HepG2 (cell line): ENCODE results near the gene MGAT1. TPM values are rescaled to one million over a fixed set of nuclear protein-coding genes. Genes with fewer than 3 reads are reported as not detected.
A peak's percentile ranks its signal among the peaks of the same experiment; 100 is the strongest.

ENCODE experiments used
- AHR ChIP-seq: IDR thresholded peaks from 2 replicates; pipeline ENCODE4 v1.6.1; 2018; ENCODE audit warnings: missing genetic modification reagents, missing compliant biosample characterization
- BCL6 ChIP-seq: IDR thresholded peaks from 2 replicates; pipeline ENCODE4 v1.6.1; 2016; ENCODE audit warnings: missing genetic modification reagents, missing compliant biosample characterization
- GABPA ChIP-seq, 2 experiments: IDR thresholded peaks; 2 replicates each; pipeline ENCODE4 v1.6.1; 2011 to 2016; ENCODE audit warnings: low read depth in 2 of 2, low read length in 1 of 2, missing biosample characterization in 1 of 2, missing genetic modification characterization in 1 of 2
- GLI4 ChIP-seq: sonication (generic); formaldehyde crosslinking; IDR thresholded peaks from 2 replicates; pipeline ENCODE4 v1.5.1; 2020; ENCODE audit warnings: missing genetic modification reagents, mild to moderate bottlenecking, moderate library complexity, borderline replicate concordance
- MEF2D ChIP-seq: sonication (generic); formaldehyde crosslinking; IDR thresholded peaks from 2 replicates; pipeline ENCODE4 v1.5.1; 2020; ENCODE audit warnings: mild to moderate bottlenecking, missing genetic modification reagents
- NFKB2 ChIP-seq: sonication (generic); formaldehyde crosslinking; IDR thresholded peaks from 2 replicates; pipeline ENCODE4 v1.4.0; 2020; ENCODE audit warnings: missing genetic modification reagents, borderline replicate concordance
- POLR2A ChIP-seq, 2 experiments: IDR thresholded peaks; 2 replicates each; pipeline ENCODE4 v1.6.1; 2011; ENCODE audit warnings: low read depth in 2 of 2, low read length in 2 of 2, mild to moderate bottlenecking in 1 of 2, moderate library complexity in 1 of 2; ENCODE audit not compliant: insufficient read depth in 1 of 2
- RBFOX2 ChIP-seq: fragments of 200-400 bp; formaldehyde crosslinking; IDR thresholded peaks from 2 replicates; pipeline ENCODE4 v1.6.1; 2017; ENCODE audit warnings: low read depth, mild to moderate bottlenecking, low read length
- SP140L ChIP-seq: sonication (generic); formaldehyde crosslinking; IDR thresholded peaks from 2 replicates; pipeline ENCODE4 v1.4.0; 2020; ENCODE audit warnings: missing genetic modification reagents, borderline replicate concordance
- U2AF2 ChIP-seq: fragments of 200-400 bp; formaldehyde crosslinking; IDR thresholded peaks from 2 replicates; pipeline ENCODE4 v1.6.1; 2017; ENCODE audit warnings: low read depth, mild to moderate bottlenecking, low read length
- ZC3H4 ChIP-seq: sonication (generic); formaldehyde crosslinking; IDR thresholded peaks from 2 replicates; pipeline ENCODE4 v1.4.0; 2020; ENCODE audit warnings: missing genetic modification reagents, borderline replicate concordance
- ZNF10 ChIP-seq: sonication (generic); formaldehyde crosslinking; IDR thresholded peaks from 2 replicates; pipeline ENCODE4 v1.4.0; 2020; ENCODE audit warnings: mild to moderate bottlenecking, low read depth, missing genetic modification reagents, borderline replicate concordance
- ZNF263 ChIP-seq: sonication (generic); formaldehyde crosslinking; IDR thresholded peaks from 2 replicates; pipeline ENCODE4 v1.4.0; 2020; ENCODE audit warnings: missing genetic modification reagents
- ZNF333 ChIP-seq: sonication (generic); formaldehyde crosslinking; IDR thresholded peaks from 2 replicates; pipeline ENCODE4 v1.4.0; 2020; ENCODE audit warnings: mild to moderate bottlenecking, missing genetic modification reagents, borderline replicate concordance
- ZNF737 ChIP-seq: sonication (generic); formaldehyde crosslinking; IDR thresholded peaks from 2 replicates; pipeline ENCODE4 v1.5.0; 2020; ENCODE audit warnings: missing genetic modification reagents, mild to moderate bottlenecking, borderline replicate concordance
- ZNF782 ChIP-seq: sonication (generic); formaldehyde crosslinking; IDR thresholded peaks from 2 replicates; pipeline ENCODE4 v1.4.0; 2020; ENCODE audit warnings: missing genetic modification reagents, mild to moderate bottlenecking, borderline replicate concordance
- ZSCAN21 ChIP-seq: sonication (generic); formaldehyde crosslinking; IDR thresholded peaks from 2 replicates; pipeline ENCODE4 v1.8.0; 2022; ENCODE audit warnings: mild to moderate bottlenecking, missing genetic modification reagents, moderate library complexity, borderline replicate concordance
- polyA plus RNA-seq, 8 experiments: library from polyadenylated mRNA; depleted of rRNA in 3 of 8; stranded (reverse) in 7 of 8; unstranded in 1 of 8; fragments of >200 nt; fragmentation: Illumina TruSeq in 4 of 8; extraction: Trizol in 4 of 8; gene quantifications; 2 replicates each; pipeline versions ENCODE4 v1.2.1 to v1.2.3, GENCODE V29; 2011 to 2016; ENCODE audit warnings: low read depth in 4 of 8, missing spikeins in 1 of 8, mixed read lengths in 1 of 8; ENCODE audit not compliant: insufficient read depth in 1 of 8
- total RNA-seq, 5 experiments: library from RNA; depleted of rRNA; stranded (reverse); fragments of >200 nt; fragmentation: Illumina TruSeq; extraction: Trizol; gene quantifications; 2 replicates each; pipeline ENCODE4 v1.2.3, GENCODE V29; 2016; ENCODE audit warnings: low read depth in 1 of 5
- TF ChIP-seq, protein P1 (sequence below): sonication (generic); formaldehyde crosslinking; IDR thresholded peaks from 2 replicates; pipeline ENCODE4 v1.5.0; 2020; ENCODE audit warnings: missing genetic modification reagents
- TF ChIP-seq, protein P2 (sequence below): IDR thresholded peaks from 2 replicates; pipeline ENCODE4 v1.6.1; 2018; ENCODE audit warnings: missing genetic modification reagents, mild to moderate bottlenecking, missing compliant biosample characterization
- TF ChIP-seq, protein P3 (sequence below): IDR thresholded peaks from 2 replicates; pipeline ENCODE4 v1.4.0; 2020; ENCODE audit warnings: mild to moderate bottlenecking, missing genetic modification reagents
- TF ChIP-seq, protein P4 (sequence below): sonication (generic); formaldehyde crosslinking; IDR thresholded peaks from 2 replicates; pipeline ENCODE4 v1.8.0; 2022; ENCODE audit warnings: mild to moderate bottlenecking, missing genetic modification reagents

The MGAT1 gene
- total and polyA plus RNA-seq, 2 of the 13 experiments (the other 11 are each of a cell fraction or from before 2014, with no cell fraction given), result 50.1 to 55.3 TPM

DNA sequence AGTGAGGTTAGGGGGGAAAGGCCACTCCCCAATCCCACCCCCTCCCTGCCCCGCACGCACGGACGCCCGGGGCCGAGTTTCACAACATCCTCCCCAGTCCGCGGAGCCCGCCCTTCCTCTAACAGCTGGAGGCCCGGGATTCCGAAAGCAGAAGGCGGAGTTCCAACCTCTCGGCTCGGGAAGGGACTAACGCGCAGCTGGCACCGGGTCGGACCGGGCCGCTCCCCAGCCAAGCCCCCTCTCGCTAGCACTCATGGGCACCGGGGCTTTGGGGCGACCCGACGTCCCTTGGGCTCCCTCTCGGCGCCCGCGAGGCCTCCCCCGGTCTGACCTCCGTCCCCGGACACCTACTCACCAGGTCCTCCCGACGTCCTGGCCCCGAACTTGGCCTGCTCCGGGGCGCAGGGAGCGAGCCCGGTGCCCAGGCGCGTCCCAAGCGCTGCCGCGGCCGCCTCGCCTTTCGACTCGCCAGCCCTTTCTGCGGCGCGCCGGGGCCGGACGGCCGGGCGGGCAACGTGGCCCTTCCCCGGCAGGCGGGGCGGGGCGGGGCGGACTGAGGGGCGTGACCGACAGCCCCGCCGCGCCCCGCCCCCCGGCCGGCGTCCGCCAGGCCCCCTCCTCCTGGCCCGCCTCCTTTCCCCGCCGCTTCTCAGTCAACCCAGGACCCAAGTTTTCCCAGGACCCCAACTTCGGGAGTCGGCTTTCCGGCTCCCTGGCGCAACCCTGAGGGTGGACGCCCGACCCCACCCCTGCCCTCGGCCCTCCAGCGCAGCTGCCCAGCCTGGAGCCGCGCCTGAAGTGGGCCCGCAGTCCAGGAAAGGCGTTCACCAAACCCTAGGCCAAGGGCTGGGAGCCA lies at the start of gene MGAT1 (continued):
- no peak for TF ChIP-seq MEF2D (CRISPR knock-in tag)
- TF ChIP-seq AHR (CRISPR knock-in tag), result 0 out of 2 replicates have a peak, but pooled peaks have one; percentile 44
- TF ChIP-seq ZNF10 (CRISPR knock-in tag), result no peak
- TF ChIP-seq ZNF333, result 0 out of 2 replicates have a peak, but pooled peaks have one; percentile 81
- no peak for TF ChIP-seq BCL6 (CRISPR knock-in tag)
- TF ChIP-seq RBFOX2, result peak; percentile 90
- TF ChIP-seq, protein P1, sequence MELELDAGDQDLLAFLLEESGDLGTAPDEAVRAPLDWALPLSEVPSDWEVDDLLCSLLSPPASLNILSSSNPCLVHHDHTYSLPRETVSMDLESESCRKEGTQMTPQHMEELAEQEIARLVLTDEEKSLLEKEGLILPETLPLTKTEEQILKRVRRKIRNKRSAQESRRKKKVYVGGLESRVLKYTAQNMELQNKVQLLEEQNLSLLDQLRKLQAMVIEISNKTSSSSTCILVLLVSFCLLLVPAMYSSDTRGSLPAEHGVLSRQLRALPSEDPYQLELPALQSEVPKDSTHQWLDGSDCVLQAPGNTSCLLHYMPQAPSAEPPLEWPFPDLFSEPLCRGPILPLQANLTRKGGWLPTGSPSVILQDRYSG, result 0 out of 2 replicates have a peak, but pooled peaks have one; percentile 52
- TF ChIP-seq GLI4 (CRISPR knock-in tag), result no peak
- peak in 1 of 2 experiments; percentile 76; a peak in 1 of 4 replicates for TF ChIP-seq POLR2A (IDR thresholded peaks at IDR 0.05; ENCODE audit: insufficient read depth in 1 of 2, low read depth in 2 of 2, low read length in 2 of 2)
- TF ChIP-seq SP140L (CRISPR knock-in tag), result no peak
- peak; percentile 28; the same call in 1 of the 2 replicates for TF ChIP-seq ZNF263 (CRISPR knock-in tag)
- TF ChIP-seq, protein P2, sequence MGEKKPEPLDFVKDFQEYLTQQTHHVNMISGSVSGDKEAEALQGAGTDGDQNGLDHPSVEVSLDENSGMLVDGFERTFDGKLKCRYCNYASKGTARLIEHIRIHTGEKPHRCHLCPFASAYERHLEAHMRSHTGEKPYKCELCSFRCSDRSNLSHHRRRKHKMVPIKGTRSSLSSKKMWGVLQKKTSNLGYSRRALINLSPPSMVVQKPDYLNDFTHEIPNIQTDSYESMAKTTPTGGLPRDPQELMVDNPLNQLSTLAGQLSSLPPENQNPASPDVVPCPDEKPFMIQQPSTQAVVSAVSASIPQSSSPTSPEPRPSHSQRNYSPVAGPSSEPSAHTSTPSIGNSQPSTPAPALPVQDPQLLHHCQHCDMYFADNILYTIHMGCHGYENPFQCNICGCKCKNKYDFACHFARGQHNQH (CRISPR knock-in tag), result no peak
- TF ChIP-seq NFKB2 (CRISPR knock-in tag), result 0 out of 2 replicates have a peak, but pooled peaks have one; percentile 53
- no peak for TF ChIP-seq ZNF737
- TF ChIP-seq ZNF782 (CRISPR knock-in tag), result peak; percentile 53; the same call in 1 of the 2 replicates
- TF ChIP-seq, protein P3, sequence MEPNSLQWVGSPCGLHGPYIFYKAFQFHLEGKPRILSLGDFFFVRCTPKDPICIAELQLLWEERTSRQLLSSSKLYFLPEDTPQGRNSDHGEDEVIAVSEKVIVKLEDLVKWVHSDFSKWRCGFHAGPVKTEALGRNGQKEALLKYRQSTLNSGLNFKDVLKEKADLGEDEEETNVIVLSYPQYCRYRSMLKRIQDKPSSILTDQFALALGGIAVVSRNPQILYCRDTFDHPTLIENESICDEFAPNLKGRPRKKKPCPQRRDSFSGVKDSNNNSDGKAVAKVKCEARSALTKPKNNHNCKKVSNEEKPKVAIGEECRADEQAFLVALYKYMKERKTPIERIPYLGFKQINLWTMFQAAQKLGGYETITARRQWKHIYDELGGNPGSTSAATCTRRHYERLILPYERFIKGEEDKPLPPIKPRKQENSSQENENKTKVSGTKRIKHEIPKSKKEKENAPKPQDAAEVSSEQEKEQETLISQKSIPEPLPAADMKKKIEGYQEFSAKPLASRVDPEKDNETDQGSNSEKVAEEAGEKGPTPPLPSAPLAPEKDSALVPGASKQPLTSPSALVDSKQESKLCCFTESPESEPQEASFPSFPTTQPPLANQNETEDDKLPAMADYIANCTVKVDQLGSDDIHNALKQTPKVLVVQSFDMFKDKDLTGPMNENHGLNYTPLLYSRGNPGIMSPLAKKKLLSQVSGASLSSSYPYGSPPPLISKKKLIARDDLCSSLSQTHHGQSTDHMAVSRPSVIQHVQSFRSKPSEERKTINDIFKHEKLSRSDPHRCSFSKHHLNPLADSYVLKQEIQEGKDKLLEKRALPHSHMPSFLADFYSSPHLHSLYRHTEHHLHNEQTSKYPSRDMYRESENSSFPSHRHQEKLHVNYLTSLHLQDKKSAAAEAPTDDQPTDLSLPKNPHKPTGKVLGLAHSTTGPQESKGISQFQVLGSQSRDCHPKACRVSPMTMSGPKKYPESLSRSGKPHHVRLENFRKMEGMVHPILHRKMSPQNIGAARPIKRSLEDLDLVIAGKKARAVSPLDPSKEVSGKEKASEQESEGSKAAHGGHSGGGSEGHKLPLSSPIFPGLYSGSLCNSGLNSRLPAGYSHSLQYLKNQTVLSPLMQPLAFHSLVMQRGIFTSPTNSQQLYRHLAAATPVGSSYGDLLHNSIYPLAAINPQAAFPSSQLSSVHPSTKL, result no peak
- peak; percentile 18; the same call in 1 of the 2 replicates for TF ChIP-seq ZSCAN21 (CRISPR knock-in tag)
- no peak for TF ChIP-seq GABPA (IDR thresholded peaks at IDR 0.05; ENCODE audit: low read depth, low read length)
- 0 out of 2 replicates have a peak, but pooled peaks have one; percentile 11 for TF ChIP-seq GABPA (CRISPR knock-in tag; IDR thresholded peaks at IDR 0.05; ENCODE audit: low read depth)
- no peak for TF ChIP-seq U2AF2
- TF ChIP-seq, protein P4, sequence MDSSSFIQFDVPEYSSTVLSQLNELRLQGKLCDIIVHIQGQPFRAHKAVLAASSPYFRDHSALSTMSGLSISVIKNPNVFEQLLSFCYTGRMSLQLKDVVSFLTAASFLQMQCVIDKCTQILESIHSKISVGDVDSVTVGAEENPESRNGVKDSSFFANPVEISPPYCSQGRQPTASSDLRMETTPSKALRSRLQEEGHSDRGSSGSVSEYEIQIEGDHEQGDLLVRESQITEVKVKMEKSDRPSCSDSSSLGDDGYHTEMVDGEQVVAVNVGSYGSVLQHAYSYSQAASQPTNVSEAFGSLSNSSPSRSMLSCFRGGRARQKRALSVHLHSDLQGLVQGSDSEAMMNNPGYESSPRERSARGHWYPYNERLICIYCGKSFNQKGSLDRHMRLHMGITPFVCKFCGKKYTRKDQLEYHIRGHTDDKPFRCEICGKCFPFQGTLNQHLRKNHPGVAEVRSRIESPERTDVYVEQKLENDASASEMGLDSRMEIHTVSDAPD (CRISPR knock-in tag), result no peak
- TF ChIP-seq ZC3H4 (CRISPR knock-in tag), result no peak
